K562 (cell line): ENCODE data around the gene NSF. TPM values are rescaled to one million over a fixed set of nuclear protein-coding genes. Genes with fewer than 3 reads are reported as not detected.
A peak's percentile ranks its signal among the peaks of the same experiment; 100 is the strongest.

Experiments
- ARNT ChIP-seq, 2 experiments: fragments of 450-650 bp; IDR thresholded peaks; 2 replicates each; pipeline ENCODE4 v1.6.1; 2016; ENCODE audit warnings: mild to moderate bottlenecking in 1 of 2
- CCNT2 ChIP-seq: IDR thresholded peaks from 2 replicates; pipeline ENCODE4 v1.6.1; 2011; ENCODE audit warnings: borderline replicate concordance, low read depth, mild to moderate bottlenecking, moderate library complexity, mixed read lengths, low read length; ENCODE audit not compliant: insufficient read length; ENCODE audit errors: extremely low read depth
- EHMT2 ChIP-seq: fragments of 450-650 bp; IDR thresholded peaks from 2 replicates; pipeline ENCODE4 v1.6.1; 2018; ENCODE audit warnings: antibody characterized with exemption
- ILK ChIP-seq: fragments of 450-650 bp; IDR thresholded peaks from 2 replicates; pipeline ENCODE4 v1.6.1; 2016; ENCODE audit warnings: missing genetic modification characterization, low read depth, mild to moderate bottlenecking, missing compliant biosample characterization, moderate library complexity, borderline replicate concordance
- NCOA2 ChIP-seq, 2 experiments: fragments of 450-650 bp; IDR thresholded peaks; 2 replicates each; pipeline ENCODE4 v1.6.1; 2018; ENCODE audit warnings: mild to moderate bottlenecking in 2 of 2, moderate library complexity in 1 of 2; ENCODE audit not compliant: partially characterized antibody in 2 of 2
- PHF8 ChIP-seq: fragments of 200-600 bp; sonication (generic); IDR thresholded peaks from 2 replicates; pipeline ENCODE4 v1.6.1; 2012; ENCODE audit warnings: mixed run types, mild to moderate bottlenecking, inconsistent platforms, low read length, moderate library complexity, borderline replicate concordance
- SMARCC2 ChIP-seq: fragments of 450-650 bp; IDR thresholded peaks from 2 replicates; pipeline ENCODE4 v1.6.1; 2017; ENCODE audit warnings: antibody characterized with exemption, moderate library complexity, mild to moderate bottlenecking, low read depth
- SRSF9 ChIP-seq: fragments of 200-400 bp; formaldehyde crosslinking; IDR thresholded peaks from 2 replicates; pipeline ENCODE4 v1.6.1; 2017; ENCODE audit warnings: low read depth, low read length, borderline replicate concordance
- ZNF184 ChIP-seq: sonication (generic); formaldehyde crosslinking; IDR thresholded peaks from 2 replicates; pipeline ENCODE4 v1.5.0; 2020; ENCODE audit warnings: missing genetic modification reagents
- ZNF263 ChIP-seq: sonication (generic); formaldehyde crosslinking; IDR thresholded peaks from 2 replicates; pipeline ENCODE4 v1.8.0; 2022; ENCODE audit warnings: mild to moderate bottlenecking, missing genetic modification reagents, borderline replicate concordance
- ZNF584 ChIP-seq: fragments of 200-800 bp; sonication (Bioruptor generic); IDR thresholded peaks from 2 replicates; pipeline ENCODE4 v1.6.1; 2016; ENCODE audit warnings: low read depth, mild to moderate bottlenecking, missing genetic modification characterization, missing compliant biosample characterization
- ZNF76 ChIP-seq: fragments of 250-450 bp; sonication (Bioruptor Pico); IDR thresholded peaks from 2 replicates; pipeline ENCODE4 v1.4.0; 2020; ENCODE audit warnings: mild to moderate bottlenecking, moderate library complexity, borderline replicate concordance
- ZZZ3 ChIP-seq: fragments of 450-650 bp; IDR thresholded peaks from 2 replicates; pipeline ENCODE4 v1.6.1; 2016; ENCODE audit warnings: antibody characterized with exemption, mild to moderate bottlenecking, moderate library complexity
- polyA plus RNA-seq, 8 experiments: library from polyadenylated mRNA; depleted of rRNA in 4 of 8; stranded (reverse) in 5 of 8; unstranded in 3 of 8; fragments of >200 nt; fragmentation: Nextera tagmentation in 2 of 8; fragmentation: Illumina TruSeq in 1 of 8; extraction: Ambion mirVana in 2 of 8; extraction: Trizol in 1 of 8; gene quantifications; 2 replicates each; pipeline versions ENCODE4 v1.2.1 to v1.2.3, GENCODE V29; 2011 to 2014; ENCODE audit warnings: inconsistent platforms in 1 of 8, missing spikeins in 1 of 8
- total RNA-seq, 7 experiments: library from RNA; depleted of rRNA in 6 of 7; stranded (reverse); fragments of >200 nt in 6 of 7; fragmentation: Illumina TruSeq in 2 of 7; extraction: Trizol in 2 of 7; gene quantifications; 2 replicates each; pipeline versions ENCODE4 v1.2.1 to v1.2.3, GENCODE V29; 2011 to 2021; ENCODE audit warnings: low replicate concordance in 1 of 7
- TF ChIP-seq, protein P1 (sequence below): fragments of 250-450 bp; sonication (Bioruptor Pico); IDR thresholded peaks from 2 replicates; pipeline ENCODE4 v1.4.0; 2020; ENCODE audit warnings: mild to moderate bottlenecking
- TF ChIP-seq, protein P2 (sequence below): sonication (generic); formaldehyde crosslinking; IDR thresholded peaks from 2 replicates; pipeline ENCODE4 v1.8.1; 2023; ENCODE audit warnings: mild to moderate bottlenecking, missing genetic modification reagents
- TF ChIP-seq, protein P3 (sequence below): IDR thresholded peaks from 3 replicates; pipeline ENCODE4 v1.6.1; 2011; ENCODE audit warnings: borderline replicate concordance, mild to moderate bottlenecking; ENCODE audit not compliant: insufficient read length, insufficient read depth
- TF ChIP-seq, protein P4 (sequence below): sonication (generic); formaldehyde crosslinking; IDR thresholded peaks from 2 replicates; pipeline ENCODE4 v1.8.0; 2022; ENCODE audit warnings: mild to moderate bottlenecking, missing genetic modification reagents
- TF ChIP-seq, protein P5 (sequence below): fragments of 250-450 bp; sonication (Bioruptor Pico); IDR thresholded peaks from 2 replicates; pipeline ENCODE4 v1.8.0; 2021; ENCODE audit warnings: moderate library complexity, mild to moderate bottlenecking, inconsistent platforms
- TF ChIP-seq, protein P6 (sequence below), 2 experiments: fragments of 450-650 bp in 1 of 2; sonication (generic) in 1 of 2; formaldehyde crosslinking; conservative IDR thresholded peaks; 2 replicates each; pipeline versions ENCODE4 v1.4.0 to v1.8.1; 2020 to 2022; ENCODE audit warnings: mild to moderate bottlenecking in 1 of 2, missing genetic modification reagents in 1 of 2
- TF ChIP-seq, protein P7 (sequence below): sonication (generic); formaldehyde crosslinking; IDR thresholded peaks from 2 replicates; pipeline ENCODE4 v1.8.0; 2022; ENCODE audit warnings: mild to moderate bottlenecking, missing genetic modification reagents

The NSF gene
- total and polyA plus RNA-seq, 9 of the 15 experiments (the other 6 are each of a cell fraction or from before 2014, with no cell fraction given) = 16.7 to 39.8 (median 36.7) TPM

DNA sequence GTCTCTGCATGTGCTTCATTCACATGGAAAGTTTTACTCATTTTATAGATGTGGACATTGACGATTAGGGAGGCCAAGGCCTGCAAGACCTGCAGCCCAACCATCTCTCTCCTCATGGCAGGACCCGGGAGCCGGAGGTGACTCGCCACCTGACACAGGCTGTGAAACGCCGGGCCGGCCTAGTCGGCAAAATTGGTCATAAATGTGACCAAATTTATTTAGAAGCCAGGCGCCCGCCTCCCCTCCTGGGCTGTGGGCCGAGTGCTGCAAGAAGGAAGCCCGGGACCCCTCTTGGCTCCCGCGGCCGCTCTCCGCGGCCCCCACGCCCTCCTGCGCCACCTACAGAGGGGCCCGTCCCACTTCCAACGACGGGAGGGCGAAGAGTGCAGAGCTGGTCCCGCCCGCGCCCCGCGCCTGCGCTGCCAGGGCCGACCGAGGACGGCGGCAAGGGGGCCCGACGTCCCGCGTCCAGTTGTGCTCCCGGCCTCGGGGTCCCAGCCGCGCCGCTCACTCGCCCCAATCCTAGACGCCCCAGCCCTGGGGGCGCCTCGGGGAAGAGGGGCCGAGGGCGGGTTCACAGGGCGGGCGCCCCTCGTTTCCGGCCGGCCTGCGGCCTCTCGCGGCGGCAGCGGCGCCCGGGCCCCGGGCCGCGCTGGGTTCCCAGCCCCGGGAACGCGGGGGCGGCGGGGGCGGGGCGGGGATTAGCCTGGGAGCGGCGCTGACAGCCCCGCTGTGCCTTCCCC lies 180.5 kb downstream of the NSF start (continued):
- peak; percentile 69 for TF ChIP-seq CCNT2
- TF ChIP-seq ZNF584 = no peak
- no peak for TF ChIP-seq ILK (tag)
- TF ChIP-seq, protein P1, sequence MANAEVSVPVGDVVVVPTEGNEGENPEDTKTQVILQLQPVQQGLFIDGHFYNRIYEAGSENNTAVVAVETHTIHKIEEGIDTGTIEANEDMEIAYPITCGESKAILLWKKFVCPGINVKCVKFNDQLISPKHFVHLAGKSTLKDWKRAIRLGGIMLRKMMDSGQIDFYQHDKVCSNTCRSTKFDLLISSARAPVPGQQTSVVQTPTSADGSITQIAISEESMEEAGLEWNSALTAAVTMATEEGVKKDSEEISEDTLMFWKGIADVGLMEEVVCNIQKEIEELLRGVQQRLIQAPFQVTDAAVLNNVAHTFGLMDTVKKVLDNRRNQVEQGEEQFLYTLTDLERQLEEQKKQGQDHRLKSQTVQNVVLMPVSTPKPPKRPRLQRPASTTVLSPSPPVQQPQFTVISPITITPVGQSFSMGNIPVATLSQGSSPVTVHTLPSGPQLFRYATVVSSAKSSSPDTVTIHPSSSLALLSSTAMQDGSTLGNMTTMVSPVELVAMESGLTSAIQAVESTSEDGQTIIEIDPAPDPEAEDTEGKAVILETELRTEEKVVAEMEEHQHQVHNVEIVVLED = no peak
- TF ChIP-seq, protein P2, sequence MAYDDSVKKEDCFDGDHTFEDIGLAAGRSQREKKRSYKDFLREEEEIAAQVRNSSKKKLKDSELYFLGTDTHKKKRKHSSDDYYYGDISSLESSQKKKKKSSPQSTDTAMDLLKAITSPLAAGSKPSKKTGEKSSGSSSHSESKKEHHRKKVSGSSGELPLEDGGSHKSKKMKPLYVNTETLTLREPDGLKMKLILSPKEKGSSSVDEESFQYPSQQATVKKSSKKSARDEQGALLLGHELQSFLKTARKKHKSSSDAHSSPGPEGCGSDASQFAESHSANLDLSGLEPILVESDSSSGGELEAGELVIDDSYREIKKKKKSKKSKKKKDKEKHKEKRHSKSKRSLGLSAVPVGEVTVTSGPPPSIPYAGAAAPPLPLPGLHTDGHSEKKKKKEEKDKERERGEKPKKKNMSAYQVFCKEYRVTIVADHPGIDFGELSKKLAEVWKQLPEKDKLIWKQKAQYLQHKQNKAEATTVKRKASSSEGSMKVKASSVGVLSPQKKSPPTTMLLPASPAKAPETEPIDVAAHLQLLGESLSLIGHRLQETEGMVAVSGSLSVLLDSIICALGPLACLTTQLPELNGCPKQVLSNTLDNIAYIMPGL (CRISPR knock-in tag) = no peak
- TF ChIP-seq, protein P3, sequence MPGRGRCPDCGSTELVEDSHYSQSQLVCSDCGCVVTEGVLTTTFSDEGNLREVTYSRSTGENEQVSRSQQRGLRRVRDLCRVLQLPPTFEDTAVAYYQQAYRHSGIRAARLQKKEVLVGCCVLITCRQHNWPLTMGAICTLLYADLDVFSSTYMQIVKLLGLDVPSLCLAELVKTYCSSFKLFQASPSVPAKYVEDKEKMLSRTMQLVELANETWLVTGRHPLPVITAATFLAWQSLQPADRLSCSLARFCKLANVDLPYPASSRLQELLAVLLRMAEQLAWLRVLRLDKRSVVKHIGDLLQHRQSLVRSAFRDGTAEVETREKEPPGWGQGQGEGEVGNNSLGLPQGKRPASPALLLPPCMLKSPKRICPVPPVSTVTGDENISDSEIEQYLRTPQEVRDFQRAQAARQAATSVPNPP = no peak
- TF ChIP-seq, protein P4, sequence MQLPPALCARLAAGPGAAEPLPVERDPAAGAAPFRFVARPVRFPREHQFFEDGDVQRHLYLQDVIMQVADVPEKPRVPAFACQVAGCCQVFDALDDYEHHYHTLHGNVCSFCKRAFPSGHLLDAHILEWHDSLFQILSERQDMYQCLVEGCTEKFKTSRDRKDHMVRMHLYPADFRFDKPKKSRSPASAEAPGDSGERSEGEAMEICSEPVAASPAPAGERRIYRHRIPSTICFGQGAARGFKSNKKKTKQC (CRISPR knock-in tag) = no peak
- no peak for TF ChIP-seq SMARCC2
- no peak for TF ChIP-seq ZNF76 (CRISPR knock-in tag)
- TF ChIP-seq, protein P5, sequence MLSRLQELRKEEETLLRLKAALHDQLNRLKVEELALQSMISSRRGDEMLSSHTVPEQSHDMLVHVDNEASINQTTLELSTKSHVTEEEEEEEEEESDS (CRISPR knock-in tag) = no peak
- TF ChIP-seq NCOA2 (IDR thresholded peaks at IDR 0.05; ENCODE audit: partially characterized antibody in 2 of 2) = no peak
- TF ChIP-seq ZZZ3 = no peak
- TF ChIP-seq, protein P6, sequence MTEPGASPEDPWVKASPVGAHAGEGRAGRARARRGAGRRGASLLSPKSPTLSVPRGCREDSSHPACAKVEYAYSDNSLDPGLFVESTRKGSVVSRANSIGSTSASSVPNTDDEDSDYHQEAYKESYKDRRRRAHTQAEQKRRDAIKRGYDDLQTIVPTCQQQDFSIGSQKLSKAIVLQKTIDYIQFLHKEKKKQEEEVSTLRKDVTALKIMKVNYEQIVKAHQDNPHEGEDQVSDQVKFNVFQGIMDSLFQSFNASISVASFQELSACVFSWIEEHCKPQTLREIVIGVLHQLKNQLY (CRISPR knock-in tag; conservative IDR thresholded peaks at IDR 0.05) = no peak
- no peak; the same call in 1 of the 2 replicates for TF ChIP-seq ZNF263 (CRISPR knock-in tag)
- TF ChIP-seq ZNF184 = no peak
- peak; percentile 63; the same call in 1 of the 2 replicates for TF ChIP-seq PHF8
- TF ChIP-seq EHMT2 = no peak
- no peak for TF ChIP-seq SRSF9
- TF ChIP-seq ARNT (IDR thresholded peaks at IDR 0.05) = no peak
- TF ChIP-seq, protein P7, sequence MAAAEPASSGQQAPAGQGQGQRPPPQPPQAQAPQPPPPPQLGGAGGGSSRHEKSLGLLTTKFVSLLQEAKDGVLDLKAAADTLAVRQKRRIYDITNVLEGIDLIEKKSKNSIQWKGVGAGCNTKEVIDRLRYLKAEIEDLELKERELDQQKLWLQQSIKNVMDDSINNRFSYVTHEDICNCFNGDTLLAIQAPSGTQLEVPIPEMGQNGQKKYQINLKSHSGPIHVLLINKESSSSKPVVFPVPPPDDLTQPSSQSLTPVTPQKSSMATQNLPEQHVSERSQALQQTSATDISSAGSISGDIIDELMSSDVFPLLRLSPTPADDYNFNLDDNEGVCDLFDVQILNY (CRISPR knock-in tag) = no peak
